ENCODE measurements around the gene GNAS.

- TF ChIP-seq, protein P1, sequence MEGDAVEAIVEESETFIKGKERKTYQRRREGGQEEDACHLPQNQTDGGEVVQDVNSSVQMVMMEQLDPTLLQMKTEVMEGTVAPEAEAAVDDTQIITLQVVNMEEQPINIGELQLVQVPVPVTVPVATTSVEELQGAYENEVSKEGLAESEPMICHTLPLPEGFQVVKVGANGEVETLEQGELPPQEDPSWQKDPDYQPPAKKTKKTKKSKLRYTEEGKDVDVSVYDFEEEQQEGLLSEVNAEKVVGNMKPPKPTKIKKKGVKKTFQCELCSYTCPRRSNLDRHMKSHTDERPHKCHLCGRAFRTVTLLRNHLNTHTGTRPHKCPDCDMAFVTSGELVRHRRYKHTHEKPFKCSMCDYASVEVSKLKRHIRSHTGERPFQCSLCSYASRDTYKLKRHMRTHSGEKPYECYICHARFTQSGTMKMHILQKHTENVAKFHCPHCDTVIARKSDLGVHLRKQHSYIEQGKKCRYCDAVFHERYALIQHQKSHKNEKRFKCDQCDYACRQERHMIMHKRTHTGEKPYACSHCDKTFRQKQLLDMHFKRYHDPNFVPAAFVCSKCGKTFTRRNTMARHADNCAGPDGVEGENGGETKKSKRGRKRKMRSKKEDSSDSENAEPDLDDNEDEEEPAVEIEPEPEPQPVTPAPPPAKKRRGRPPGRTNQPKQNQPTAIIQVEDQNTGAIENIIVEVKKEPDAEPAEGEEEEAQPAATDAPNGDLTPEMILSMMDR (optimal IDR thresholded peaks at IDR 0.05 in 1 of 3, IDR thresholded peaks at IDR 0.05 in 1 of 3, conservative IDR thresholded peaks at IDR 0.05 in 1 of 3; ENCODE audit: extremely low read depth in 1 of 3, insufficient read depth in 2 of 3, low read length in 3 of 3) = no peak
- TF ChIP-seq EZH2 (IDR thresholded peaks at IDR 0.05; ENCODE audit: low read length) = no peak
These were observed 42.3 kb downstream of the GNAS start for GRCh38 chr20:58894652-58895447.

Data from keratinocyte (primary cell).